GM12874 (cell line): ENCODE measurements around the gene TMEM151B.

Source experiments
- CTCF ChIP-seq: IDR thresholded peaks from 2 replicates; pipeline ENCODE4 v1.5.1; 2011; ENCODE audit warnings: low read depth, mild to moderate bottlenecking, control low read depth, low read length, moderate library complexity; ENCODE audit not compliant: insufficient read depth

Gene TMEM151B

GRCh38 chr6:44292661-44293365 is 22.6 kb downstream of the TMEM151B start:
- no peak for TF ChIP-seq CTCF

- TF ChIP-seq CTCF, result no peak
Measured at GRCh38 chr6:44294832-44295791, 24.9 kb downstream of the TMEM151B start.

GRCh38 chr6:44297063-44298038 is 27.1 kb downstream of the TMEM151B start:
- no peak for TF ChIP-seq CTCF

GRCh38 chr6:44298055-44298803 is 28.0 kb downstream of the TMEM151B start:
- no peak for TF ChIP-seq CTCF

- TF ChIP-seq CTCF, result no peak
Measured at GRCh38 chr6:44298864-44299263, 28.6 kb downstream of the TMEM151B start.

- no peak for TF ChIP-seq CTCF
Measured at GRCh38 chr6:44300292-44300823, 30.1 kb downstream of the TMEM151B start.
